Measurements from ENCODE around the gene TMED5. TPM values are rescaled to one million over a fixed set of nuclear protein-coding genes. Genes with fewer than 3 reads are reported as not detected.

Gene TMED5
- total RNA-seq, 4 donors from 2014 or later, result 38.8 to 76.9 (median 57.5) TPM

- DNase-seq, result no peak
- Histone ChIP-seq H3K27me3 (no peaks in the 10 kb centered on the region), H3K4me1 (no peaks in the 10 kb centered on the region), H3K36me3 (peaks cover 0 to 17% (median 0%) of the 10 kb centered on the region in 3 donors), H3K9me3 (no peaks in the 10 kb centered on the region), H3K27ac (no peak overlapping the region), H3K4me3 (no peak overlapping the region)
- TF ChIP-seq POLR2A (IDR thresholded peaks at IDR 0.05), result no peak
- TF ChIP-seq, protein P1, sequence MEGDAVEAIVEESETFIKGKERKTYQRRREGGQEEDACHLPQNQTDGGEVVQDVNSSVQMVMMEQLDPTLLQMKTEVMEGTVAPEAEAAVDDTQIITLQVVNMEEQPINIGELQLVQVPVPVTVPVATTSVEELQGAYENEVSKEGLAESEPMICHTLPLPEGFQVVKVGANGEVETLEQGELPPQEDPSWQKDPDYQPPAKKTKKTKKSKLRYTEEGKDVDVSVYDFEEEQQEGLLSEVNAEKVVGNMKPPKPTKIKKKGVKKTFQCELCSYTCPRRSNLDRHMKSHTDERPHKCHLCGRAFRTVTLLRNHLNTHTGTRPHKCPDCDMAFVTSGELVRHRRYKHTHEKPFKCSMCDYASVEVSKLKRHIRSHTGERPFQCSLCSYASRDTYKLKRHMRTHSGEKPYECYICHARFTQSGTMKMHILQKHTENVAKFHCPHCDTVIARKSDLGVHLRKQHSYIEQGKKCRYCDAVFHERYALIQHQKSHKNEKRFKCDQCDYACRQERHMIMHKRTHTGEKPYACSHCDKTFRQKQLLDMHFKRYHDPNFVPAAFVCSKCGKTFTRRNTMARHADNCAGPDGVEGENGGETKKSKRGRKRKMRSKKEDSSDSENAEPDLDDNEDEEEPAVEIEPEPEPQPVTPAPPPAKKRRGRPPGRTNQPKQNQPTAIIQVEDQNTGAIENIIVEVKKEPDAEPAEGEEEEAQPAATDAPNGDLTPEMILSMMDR (IDR thresholded peaks at IDR 0.05), result no peak
These were observed 50.6 kb downstream of the TMED5 start for GRCh38 chr1:93129507-93130099.

DNA sequence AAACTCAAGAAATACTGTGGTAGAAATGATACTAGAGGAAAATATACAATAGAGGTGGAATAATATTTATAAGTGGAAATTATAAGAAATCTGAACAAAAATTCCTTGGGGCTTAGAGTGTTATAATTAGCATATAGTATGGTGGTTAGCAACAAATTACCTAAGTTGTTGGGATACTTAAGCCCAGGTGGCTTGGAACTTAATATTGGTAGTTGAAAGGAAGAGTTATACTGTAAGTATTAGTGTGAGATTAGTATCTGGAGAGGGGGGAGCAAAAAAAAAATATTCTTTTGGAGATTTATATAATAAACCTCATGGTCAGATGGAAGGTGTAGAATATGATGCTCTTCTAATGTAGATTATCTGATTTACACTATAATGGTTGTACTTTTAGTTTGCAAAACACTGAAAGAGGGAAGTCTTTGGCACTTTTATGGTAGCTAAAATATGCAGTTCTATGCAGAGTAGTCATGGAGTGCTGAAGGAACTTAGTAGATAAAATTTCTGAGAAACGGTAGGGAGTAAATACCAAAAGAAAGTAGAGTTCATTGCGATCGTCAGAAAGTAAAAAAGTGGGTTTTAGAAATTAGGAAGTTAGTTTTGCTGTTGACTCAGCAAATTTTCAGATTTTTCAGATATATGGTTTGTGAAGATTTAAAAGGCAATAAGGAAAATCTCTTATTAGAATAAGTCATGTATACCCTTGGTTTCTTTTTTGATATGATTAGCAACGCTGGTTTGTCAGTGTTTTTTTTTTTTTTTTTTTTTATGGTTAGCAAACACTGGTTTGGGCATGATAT, 55.5 kb downstream of the TMED5 start:
- no peak overlapping the region for H3K4me3 ChIP-seq
- no peak for DNase-seq
- H3K4me1 ChIP-seq, result peaks cover 0 to 5% (median 0%) of the 10 kb centered on the region in 4 donors
- H3K27ac ChIP-seq, result no peak overlapping the region
- TF ChIP-seq POLR2A (IDR thresholded peaks at IDR 0.05), result no peak
- TF ChIP-seq, protein P1 (IDR thresholded peaks at IDR 0.05), result no peak
- no peaks in the 10 kb centered on the region for H3K27me3 ChIP-seq
- H3K36me3 ChIP-seq, result peaks cover 0 to 10% (median 0%) of the 10 kb centered on the region in 3 donors
- H3K9me3 ChIP-seq, result no peaks in the 10 kb centered on the region

- H3K4me1 ChIP-seq, result peaks cover 0 to 5% (median 0%) of the 10 kb centered on the region in 4 donors
- no peaks in the 10 kb centered on the region for H3K27me3 ChIP-seq
- H3K27ac ChIP-seq, result peak overlapping the region in 1 of 4 donors; percentile 53
- no peak overlapping the region for H3K4me3 ChIP-seq
- DNase-seq, result no peak
- H3K9me3 ChIP-seq, result no peaks in the 10 kb centered on the region
- H3K36me3 ChIP-seq, result peaks cover 0 to 18% (median 0%) of the 10 kb centered on the region in 3 donors
- no peak for TF ChIP-seq POLR2A (IDR thresholded peaks at IDR 0.05)
- TF ChIP-seq, protein P1 (IDR thresholded peaks at IDR 0.05), result no peak
These were observed 56.9 kb downstream of the TMED5 start for GRCh38 chr1:93123201-93123783.

GRCh38 chr1:93120614-93121013, 59.6 kb downstream of the TMED5 start:
- H3K36me3 ChIP-seq, result peaks cover 0 to 35% (median 0%) of the 10 kb centered on the region in 3 donors
- no peaks in the 10 kb centered on the region for H3K9me3 ChIP-seq
- H3K4me3 ChIP-seq, result no peak overlapping the region
- peaks cover 0 to 5% (median 0%) of the 10 kb centered on the region in 4 donors for H3K4me1 ChIP-seq
- no peaks in the 10 kb centered on the region for H3K27me3 ChIP-seq
- TF ChIP-seq, protein P1 (IDR thresholded peaks at IDR 0.05), result no peak
- no peak for TF ChIP-seq POLR2A (IDR thresholded peaks at IDR 0.05)
- no peak for DNase-seq
- H3K27ac ChIP-seq, result no peak overlapping the region

- no peak for DNase-seq
- Histone ChIP-seq H3K27me3 (no peaks in the 10 kb centered on the region), H3K9me3 (no peaks in the 10 kb centered on the region), H3K27ac (peak overlapping the region in 1 of 4 donors; percentile 38), H3K4me1 (no peaks in the 10 kb centered on the region), H3K36me3 (peaks cover 0 to 30% (median 0%) of the 10 kb centered on the region in 3 donors), H3K4me3 (no peak overlapping the region)
- no peak for TF ChIP-seq POLR2A (IDR thresholded peaks at IDR 0.05)
- TF ChIP-seq, protein P1 (IDR thresholded peaks at IDR 0.05), result no peak
These were observed 65.8 kb downstream of the TMED5 start for GRCh38 chr1:93114391-93114790.

Measured in Peyer's patch (tissue), 4 donors.